Fibroblast of the aortic adventitia (primary cell): ENCODE results near the gene TBXT. TPM values are rescaled to one million over a fixed set of nuclear protein-coding genes. Genes with fewer than 3 reads are reported as not detected.
"Not testable (repeated sequence)": the region's sequence is repeated elsewhere in the genome, so short reads cannot be mapped to it uniquely, and the experiment has no call there.

Experiments
- DNase-seq: peaks from one replicate; pipeline ENCODE4 v3.0.0-alpha.2; 2010; ENCODE audit warnings: low read depth
- H3K4me3 ChIP-seq: 2 replicates; pipeline ENCODE4 v1.5.1; 2011; ENCODE audit warnings: low read depth, mild to moderate bottlenecking, control low read depth, low read length, moderate library complexity
- CTCF ChIP-seq: IDR thresholded peaks from 2 replicates; pipeline ENCODE4 v1.5.1; 2011; ENCODE audit warnings: mild to moderate bottlenecking, low read length, control low read depth, inconsistent platforms; ENCODE audit not compliant: insufficient read depth
- total RNA-seq: library from RNA; depleted of rRNA; stranded (reverse); fragments of >200 nt; gene quantifications from 2 replicates; pipeline ENCODE4 v1.2.3, GENCODE V29; 2012; ENCODE audit warnings: low replicate concordance

The TBXT gene
- total RNA-seq, 1 donor: not detected

GRCh38 chr6:166151798-166152197 is 15.9 kb downstream of the TBXT start:
- TF ChIP-seq CTCF: no peak
- no peak overlapping the region for H3K4me3 ChIP-seq
- no peak for DNase-seq

DNA sequence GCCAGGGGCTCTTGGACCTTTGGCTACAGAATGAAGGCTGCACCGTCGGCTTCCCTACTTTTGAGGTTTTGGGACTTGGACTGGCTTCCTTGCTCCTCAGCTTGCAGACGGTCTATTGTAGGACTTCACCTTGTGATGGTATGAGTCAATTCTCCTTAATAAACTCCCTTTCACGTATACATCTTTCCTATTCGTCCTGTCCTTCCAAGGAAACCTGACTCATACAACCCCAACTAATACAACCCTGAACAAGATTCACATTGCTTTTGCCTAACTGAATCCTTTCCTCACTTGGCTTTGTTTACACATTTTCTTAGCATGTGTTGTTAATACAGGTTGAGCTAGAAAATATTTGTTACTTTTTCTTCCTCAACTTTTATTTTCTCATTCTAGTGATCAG is 21.9 kb downstream of the TBXT start:
- no peak for DNase-seq
- H3K4me3 ChIP-seq: no peak overlapping the region
- TF ChIP-seq CTCF: no peak

DNA sequence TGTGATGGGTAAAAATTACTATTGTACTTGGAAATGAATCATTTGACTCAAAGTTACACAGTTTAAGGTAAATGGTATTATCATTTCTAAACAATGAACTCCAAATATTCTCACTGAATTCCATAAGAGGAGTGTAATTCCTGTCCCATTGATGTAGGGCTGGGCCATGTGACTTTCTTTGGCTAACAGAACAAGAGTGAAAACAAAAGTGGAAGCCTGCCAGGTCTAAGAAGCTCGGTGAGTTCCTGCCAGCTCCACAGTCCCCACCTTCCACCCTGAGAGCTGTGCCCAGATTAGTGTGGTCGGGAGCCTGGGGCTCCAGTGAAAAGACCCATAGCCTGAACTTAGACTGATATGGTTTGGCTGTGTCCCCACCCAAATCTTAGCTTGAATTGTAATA is 24.6 kb downstream of the TBXT start:
- no peak overlapping the region for H3K4me3 ChIP-seq
- DNase-seq: peak; percentile 54
- TF ChIP-seq CTCF: no peak

- TF ChIP-seq CTCF: no peak
- DNase-seq: no peak
- no peak overlapping the region for H3K4me3 ChIP-seq
Measured at GRCh38 chr6:166127624-166128472, 39.8 kb downstream of the TBXT start.

DNA sequence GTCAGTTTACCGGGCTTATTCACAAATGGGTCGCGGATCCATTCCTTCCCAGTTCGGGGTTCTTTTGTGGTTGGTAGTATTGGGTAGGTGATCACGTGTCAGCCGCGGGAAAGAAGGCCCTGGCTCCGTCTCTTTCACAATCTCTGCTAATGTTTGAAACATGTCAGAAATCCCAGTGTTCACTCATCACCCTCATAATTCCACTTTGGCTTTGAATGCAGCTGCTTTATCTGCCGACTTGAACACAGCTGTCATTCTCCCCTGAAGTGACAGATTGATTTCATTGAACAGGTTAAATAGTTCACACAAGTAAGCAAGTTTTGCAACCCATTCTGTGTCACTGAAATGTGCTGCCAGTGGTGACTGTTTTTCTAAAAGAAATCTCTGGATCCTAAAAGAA is 44.5 kb downstream of the TBXT start:
- not testable (repeated sequence) for DNase-seq, H3K4me3 ChIP-seq

- H3K4me3 ChIP-seq: no peak overlapping the region
- DNase-seq: no peak
- TF ChIP-seq CTCF: no peak
Measured at GRCh38 chr6:166121726-166122125, 45.9 kb downstream of the TBXT start.

DNA sequence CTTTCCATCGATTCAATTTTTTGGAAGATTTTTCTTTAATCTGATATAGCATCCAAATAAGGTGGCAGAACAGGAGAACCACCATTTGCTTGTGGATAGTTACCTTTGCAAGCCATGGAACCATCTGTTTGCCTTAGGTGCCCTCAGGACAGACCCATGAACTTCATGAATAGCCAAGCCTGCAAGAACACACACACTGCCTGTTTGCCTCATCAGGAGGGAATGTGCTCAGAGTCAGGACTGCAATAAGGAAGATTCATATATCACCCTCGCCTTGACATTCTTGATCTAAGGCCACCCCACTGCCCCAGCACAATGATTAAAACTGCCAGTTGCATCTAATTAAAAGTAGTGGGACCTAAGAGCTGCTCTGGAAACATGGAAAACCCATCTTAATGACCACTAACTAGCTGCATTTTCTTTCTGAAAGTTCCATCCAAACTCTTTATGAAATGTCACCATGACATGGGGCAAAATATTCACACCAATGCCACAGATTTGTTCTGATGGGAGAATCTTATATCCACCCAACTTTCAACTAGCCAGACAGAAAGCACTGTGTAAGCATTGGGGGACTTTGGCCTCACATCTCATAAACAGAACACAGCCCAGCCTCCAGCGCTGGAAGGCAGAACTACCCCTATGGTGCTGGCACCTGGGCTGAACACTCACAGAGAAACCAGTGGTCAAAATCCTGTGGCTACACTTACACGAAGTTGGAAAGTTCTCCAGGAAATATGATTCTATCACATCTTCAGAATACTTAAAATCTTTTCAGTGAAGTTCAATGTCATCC is 48.3 kb downstream of the TBXT start:
- no peak for TF ChIP-seq CTCF

More for the DNA sequence above, 48.3 kb downstream of the TBXT start:
- no peak for DNase-seq
- H3K4me3 ChIP-seq: no peak overlapping the region
